CD14-positive monocyte (primary cell): ENCODE results near the gene USHBP1. TPM values are rescaled to one million over a fixed set of nuclear protein-coding genes. Genes with fewer than 3 reads are reported as not detected.

Experiments used
- DNase-seq, 3 donors: peaks; one replicate each; pipeline ENCODE4 v3.0.0-alpha.2; 2011 to 2022
- H2AFZ ChIP-seq: 2 replicates; pipeline ENCODE4 v1.6.0; 2012; ENCODE audit warnings: mild to moderate bottlenecking, low read depth, low read length, inconsistent platforms; ENCODE audit not compliant: insufficient read depth, poor library complexity, severe bottlenecking
- H3K27ac ChIP-seq, 2 donors: 1 replicate in 1 of 2; 2 replicates in 1 of 2; pipeline ENCODE4 v1.5.1; 2012 to 2013; ENCODE audit warnings: low read length in 2 of 2, control low read depth in 1 of 2, inconsistent platforms in 1 of 2, low read depth in 1 of 2, mild to moderate bottlenecking in 1 of 2
- H3K27me3 ChIP-seq, 2 donors: one replicate each; pipeline versions ENCODE4 v1.6.0 to v1.6.1; 2011 to 2013; ENCODE audit warnings: low read length in 2 of 2; ENCODE audit not compliant: control insufficient read depth in 2 of 2, insufficient read depth in 2 of 2
- H3K36me3 ChIP-seq, 2 donors: replicated peaks in 1 of 2; 1 replicate in 1 of 2; 2 replicates in 1 of 2; pipeline versions ENCODE4 v1.5.1 to v1.6.1; 2012 to 2013; ENCODE audit warnings: low read length in 2 of 2, control low read depth in 1 of 2, inconsistent platforms in 1 of 2, mild to moderate bottlenecking in 1 of 2; ENCODE audit not compliant: insufficient read depth in 2 of 2, control insufficient read depth in 1 of 2
- H3K4me1 ChIP-seq, 2 donors: 1 replicate in 1 of 2; 2 replicates in 1 of 2; pipeline versions ENCODE4 v1.5.1 to v1.6.1; 2012 to 2013; ENCODE audit warnings: low read length in 2 of 2, control low read depth in 1 of 2, inconsistent platforms in 1 of 2, mild to moderate bottlenecking in 1 of 2, moderate library complexity in 1 of 2; ENCODE audit not compliant: insufficient read depth in 2 of 2, control insufficient read depth in 1 of 2
- H3K4me2 ChIP-seq: replicated peaks from 2 replicates; pipeline ENCODE3; 2012; ENCODE audit warnings: low read length, moderate library complexity, mild to moderate bottlenecking; ENCODE audit not compliant: poor library complexity, severe bottlenecking; ENCODE audit errors: extremely low read depth
- H3K4me3 ChIP-seq, 3 experiments: fragments of 200-600 bp in 1 of 3; sonication (generic) in 1 of 3; replicated peaks in 1 of 3; 1 replicate in 2 of 3; 2 replicates in 1 of 3; pipeline ENCODE4 v1.5.1; 2011 to 2013; ENCODE audit warnings: low read length in 3 of 3, mild to moderate bottlenecking in 3 of 3, control low read depth in 2 of 3, low read depth in 2 of 3, inconsistent platforms in 1 of 3, moderate library complexity in 1 of 3
- H3K79me2 ChIP-seq: 2 replicates; pipeline ENCODE4 v1.6.0; 2012; ENCODE audit warnings: mild to moderate bottlenecking, control low read depth, inconsistent platforms, low read length, moderate library complexity; ENCODE audit not compliant: insufficient read depth
- H3K9ac ChIP-seq: 2 replicates; pipeline ENCODE4 v1.6.0; 2017; ENCODE audit warnings: low read length, mild to moderate bottlenecking; ENCODE audit not compliant: insufficient read depth, poor library complexity, severe bottlenecking
- H3K9me3 ChIP-seq, 2 donors: replicated peaks in 1 of 2; 1 replicate in 1 of 2; 2 replicates in 1 of 2; pipeline versions ENCODE4 v1.5.1 to v1.6.1; 2012 to 2013; ENCODE audit warnings: low read length in 2 of 2, control low read depth in 1 of 2; ENCODE audit not compliant: control insufficient read depth in 1 of 2, insufficient read depth in 1 of 2
- H4K20me1 ChIP-seq: 2 replicates; pipeline ENCODE4 v1.6.0; 2012; ENCODE audit warnings: mild to moderate bottlenecking, low read length, control low read depth, moderate library complexity; ENCODE audit not compliant: insufficient read depth
- H3K27ac Mint-ChIP-seq, 7 donors: one replicate each; pipeline ENCODE4 v1.8.0; 2020; ENCODE audit warnings: mild to moderate bottlenecking in 7 of 7, mixed read lengths in 7 of 7, moderate library complexity in 6 of 7, inconsistent platforms in 2 of 7
- H3K27me3 Mint-ChIP-seq, 3 donors: one replicate each; pipeline ENCODE4 v1.8.0; 2021 to 2022; ENCODE audit warnings: low read depth in 3 of 3, mild to moderate bottlenecking in 3 of 3, mixed read lengths in 3 of 3, moderate library complexity in 3 of 3, inconsistent platforms in 1 of 3
- H3K36me3 Mint-ChIP-seq, 2 donors: one replicate each; pipeline ENCODE4 v1.8.0; 2020; ENCODE audit warnings: mixed read lengths in 2 of 2, inconsistent platforms in 1 of 2, mild to moderate bottlenecking in 1 of 2
- H3K4me1 Mint-ChIP-seq: one replicate; pipeline ENCODE4 v1.8.0; 2020; ENCODE audit warnings: mild to moderate bottlenecking, mixed read lengths
- H3K4me3 Mint-ChIP-seq, 2 donors: one replicate each; pipeline ENCODE4 v1.8.0; 2020; ENCODE audit warnings: mild to moderate bottlenecking in 2 of 2, mixed read lengths in 2 of 2, moderate library complexity in 1 of 2
- H3K9me3 Mint-ChIP-seq, 7 donors: one replicate each; pipeline ENCODE4 v1.8.0; 2020 to 2022; ENCODE audit warnings: mixed read lengths in 7 of 7, mild to moderate bottlenecking in 6 of 7, moderate library complexity in 6 of 7, inconsistent platforms in 2 of 7
- WGBS: methylation state at CpG from one replicate; pipeline ENCODE4 v1.1.5; 2013; ENCODE audit warnings: missing lambda C conversion rate; ENCODE audit not compliant: insufficient coverage; 5-methylcytosine and 5-hydroxymethylcytosine counted together
- intact Hi-C, 2 donors: fragments of 100-400 bp; cut with micrococcal nuclease; formaldehyde crosslinking; loops; one replicate each; pipeline versions ENCODE4 v1.15.0 to v1.15.1; 2023
- polyA plus RNA-seq, 3 donors: library from polyadenylated mRNA; depleted of rRNA in 1 of 3; unstranded in 2 of 3; stranded (reverse) in 1 of 3; fragments of 300-500 nt in 2 of 3; fragments of >200 nt in 1 of 3; fragmentation: Illumina TruSeq in 2 of 3; gene quantifications; 1 replicate in 2 of 3; 2 replicates in 1 of 3; pipeline ENCODE4 v1.2.3, GENCODE V29; 2012 to 2021
- TF ChIP-seq, protein P1 (sequence below): fragments of 200-600 bp; IDR thresholded peaks from one replicate; pipeline ENCODE4 v1.8.0; 2022; ENCODE audit warnings: antibody characterized with exemption, mild to moderate bottlenecking

Gene USHBP1
- polyA plus RNA-seq, 3 donors, result not detected

DNA sequence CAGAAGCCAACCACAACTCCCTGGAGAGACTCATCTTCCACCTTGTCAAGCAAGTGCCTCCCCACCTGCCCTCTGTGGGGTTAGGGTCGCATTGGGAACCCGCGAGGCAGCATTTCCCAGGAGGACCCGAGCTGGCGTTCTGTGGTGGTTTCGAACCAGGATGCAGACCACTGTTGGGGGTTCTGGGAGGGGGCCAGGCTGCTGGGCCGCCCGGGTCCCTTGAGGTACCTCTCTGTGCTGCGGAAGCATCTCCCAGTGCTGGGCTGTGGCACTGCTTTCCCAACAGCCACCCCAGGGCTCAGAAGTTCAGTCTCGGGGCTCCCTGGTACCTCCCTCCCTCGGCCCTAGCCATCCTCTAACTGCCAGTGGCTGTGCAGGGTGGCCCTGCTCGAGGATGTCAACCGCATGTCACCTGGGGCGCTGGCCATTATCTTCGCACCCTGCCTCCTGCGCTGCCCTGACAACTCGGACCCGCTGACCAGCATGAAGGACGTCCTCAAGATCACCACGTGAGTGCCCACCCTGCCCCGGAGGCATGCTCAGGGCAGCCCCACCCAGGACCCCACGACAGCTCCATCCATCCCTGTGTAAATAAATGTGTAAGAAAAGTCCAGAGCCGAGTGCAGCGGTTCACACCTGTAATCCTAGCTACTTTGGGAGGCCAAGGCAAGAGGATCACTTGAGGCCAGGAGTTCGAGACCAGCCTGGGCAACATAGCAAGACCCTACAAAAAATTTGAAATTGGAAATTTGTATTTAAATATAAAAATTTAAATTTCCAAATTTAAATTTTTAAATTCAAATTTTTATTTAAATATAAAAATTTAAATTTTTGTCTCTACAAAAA is 57.6 kb downstream of the USHBP1 start:
- H3K9me3 ChIP-seq, result no peaks in the 10 kb centered on the region
- 96% methylated on average over 23 of the region's 25 CpGs for WGBS
- H2AFZ ChIP-seq, result no peak overlapping the region
- no peak overlapping the region for H3K4me2 ChIP-seq
- H3K27ac ChIP-seq, result no peak overlapping the region
- Mint-ChIP-seq H3K9me3 (peaks cover 0 to 2% (median 0%) of the 10 kb centered on the region in 7 donors), H3K4me3 (no peak overlapping the region), H3K27ac (peak overlapping the region in 4 of 7 donors; percentile 15 to 61 (median 16)), H3K4me1 (peaks cover 2% of the 10 kb centered on the region), H3K27me3 (peaks cover 0 to 4% (median 0%) of the 10 kb centered on the region in 3 donors), H3K36me3 (peaks cover 74 to 88% of the 10 kb centered on the region in 2 donors)
- DNase-seq, result no peak
- peaks cover 85 to 93% of the 10 kb centered on the region in 2 donors for H3K36me3 ChIP-seq
- H3K27me3 ChIP-seq, result no peaks in the 10 kb centered on the region
- TF ChIP-seq, protein P1, sequence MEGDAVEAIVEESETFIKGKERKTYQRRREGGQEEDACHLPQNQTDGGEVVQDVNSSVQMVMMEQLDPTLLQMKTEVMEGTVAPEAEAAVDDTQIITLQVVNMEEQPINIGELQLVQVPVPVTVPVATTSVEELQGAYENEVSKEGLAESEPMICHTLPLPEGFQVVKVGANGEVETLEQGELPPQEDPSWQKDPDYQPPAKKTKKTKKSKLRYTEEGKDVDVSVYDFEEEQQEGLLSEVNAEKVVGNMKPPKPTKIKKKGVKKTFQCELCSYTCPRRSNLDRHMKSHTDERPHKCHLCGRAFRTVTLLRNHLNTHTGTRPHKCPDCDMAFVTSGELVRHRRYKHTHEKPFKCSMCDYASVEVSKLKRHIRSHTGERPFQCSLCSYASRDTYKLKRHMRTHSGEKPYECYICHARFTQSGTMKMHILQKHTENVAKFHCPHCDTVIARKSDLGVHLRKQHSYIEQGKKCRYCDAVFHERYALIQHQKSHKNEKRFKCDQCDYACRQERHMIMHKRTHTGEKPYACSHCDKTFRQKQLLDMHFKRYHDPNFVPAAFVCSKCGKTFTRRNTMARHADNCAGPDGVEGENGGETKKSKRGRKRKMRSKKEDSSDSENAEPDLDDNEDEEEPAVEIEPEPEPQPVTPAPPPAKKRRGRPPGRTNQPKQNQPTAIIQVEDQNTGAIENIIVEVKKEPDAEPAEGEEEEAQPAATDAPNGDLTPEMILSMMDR, result no peak
- no peak overlapping the region for H3K9ac ChIP-seq
- no peaks in the 10 kb centered on the region for H3K79me2 ChIP-seq
- no peak overlapping the region for H3K4me3 ChIP-seq
- peaks cover 52% of the 10 kb centered on the region for H4K20me1 ChIP-seq
- intact Hi-C loops, result loop anchor here in 1 of 2 donors (5.0 kb wide), 1 partner anchor 75 kb away; the partner anchor contains the start of gene ANKLE1
- no peaks in the 10 kb centered on the region for H3K4me1 ChIP-seq

DNA sequence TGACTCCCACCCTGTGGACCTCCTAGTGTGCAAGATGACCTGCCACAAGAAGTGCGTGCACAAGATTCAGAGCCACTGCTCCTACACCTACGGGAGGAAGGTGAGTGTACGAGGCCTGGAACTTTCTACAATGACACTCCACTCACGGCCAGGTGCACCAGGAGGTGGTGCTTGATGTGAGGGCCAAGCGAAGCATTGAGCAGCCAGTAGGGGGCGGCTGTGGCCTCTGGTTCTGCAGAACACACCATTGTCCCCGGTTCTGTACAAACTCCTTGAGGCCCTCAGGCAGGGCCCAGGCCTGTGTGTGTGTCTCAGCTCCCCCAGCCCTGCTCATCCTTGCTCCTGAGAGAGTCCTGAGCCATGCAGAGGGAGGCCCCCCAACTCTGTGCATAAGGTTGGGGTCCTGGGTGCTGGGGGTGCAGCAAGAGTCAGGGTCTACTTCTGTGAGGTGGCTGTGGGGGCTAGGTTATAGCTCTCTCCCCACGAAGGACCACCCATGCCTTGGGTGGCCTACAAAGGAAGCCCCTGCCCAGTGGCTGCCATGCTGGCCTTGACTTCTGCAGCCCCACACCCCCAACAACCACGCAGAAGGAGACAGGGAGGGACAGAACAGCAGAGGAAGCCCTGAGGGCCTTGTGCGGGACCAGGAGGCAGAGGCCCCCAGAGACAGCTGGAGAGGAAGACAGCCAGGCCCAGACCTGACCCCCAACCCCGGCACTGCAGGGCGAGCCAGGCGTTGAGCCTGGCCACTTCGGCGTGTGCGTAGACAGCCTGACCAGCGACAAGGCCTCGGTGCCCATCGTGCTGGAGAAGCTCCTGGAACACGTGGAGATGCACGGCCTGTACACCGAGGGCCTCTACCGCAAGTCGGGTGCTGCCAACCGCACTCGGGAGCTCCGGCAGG is 59.1 kb downstream of the USHBP1 start:
- Mint-ChIP-seq H3K4me3 (no peak overlapping the region), H3K27me3 (peaks cover 0 to 4% (median 0%) of the 10 kb centered on the region in 3 donors), H3K36me3 (peaks cover 80 to 90% of the 10 kb centered on the region in 2 donors), H3K27ac (peak overlapping the region in 1 of 7 donors; percentile 16), H3K9me3 (peaks cover 0 to 2% (median 0%) of the 10 kb centered on the region in 7 donors), H3K4me1 (peaks cover 2% of the 10 kb centered on the region)
- peak in 2 of 3 donors; percentile 30 to 46 for DNase-seq
- H3K79me2 ChIP-seq, result no peaks in the 10 kb centered on the region
- TF ChIP-seq, protein P1, result peak; percentile 68
- no peaks in the 10 kb centered on the region for H3K4me1 ChIP-seq
- peaks cover 66% of the 10 kb centered on the region for H4K20me1 ChIP-seq
- H3K4me2 ChIP-seq, result no peak overlapping the region
- peaks cover 87 to 93% of the 10 kb centered on the region in 2 donors for H3K36me3 ChIP-seq
- intact Hi-C loops, result loop anchor here in 1 of 2 donors (5.0 kb wide), 1 partner anchor 77 kb away; the partner anchor contains the start of gene ANKLE1
- 93% methylated on average over 18 of the region's 27 CpGs for WGBS
- no peak overlapping the region for H2AFZ ChIP-seq
- H3K27ac ChIP-seq, result no peak overlapping the region
- H3K9me3 ChIP-seq, result no peaks in the 10 kb centered on the region
- no peak overlapping the region for H3K4me3 ChIP-seq
- H3K27me3 ChIP-seq, result no peaks in the 10 kb centered on the region
- no peak overlapping the region for H3K9ac ChIP-seq
